Testis (tissue), 3 donors: ENCODE results near the gene FBN2. TPM values are rescaled to one million over a fixed set of nuclear protein-coding genes. Genes with fewer than 3 reads are reported as not detected.

ENCODE experiments used
- DNase-seq: peaks from one replicate; pipeline ENCODE4 v3.0.0-alpha.2; 2019
- H3K27ac ChIP-seq, 2 donors: fragments of 200-600 bp; sonication (generic); one replicate each; pipeline ENCODE4 v1.5.1; 2019
- H3K27me3 ChIP-seq: fragments of 200-600 bp; sonication (generic); one replicate; pipeline ENCODE4 v1.5.1; 2019
- H3K36me3 ChIP-seq: fragments of 200-600 bp; sonication (generic); one replicate; pipeline ENCODE4 v1.5.1; 2017; ENCODE audit warnings: low read depth; ENCODE audit errors: missing control alignments
- H3K4me1 ChIP-seq: fragments of 200-600 bp; sonication (generic); one replicate; pipeline ENCODE4 v1.5.1; 2019
- H3K4me3 ChIP-seq, 2 donors: fragments of 200-600 bp; sonication (generic); one replicate each; pipeline ENCODE4 v1.5.1; 2017 to 2019
- H3K9me3 ChIP-seq: fragments of 200-600 bp; sonication (generic); one replicate; pipeline ENCODE4 v1.5.1; 2017
- POLR2A ChIP-seq: fragments of 450-650 bp; IDR thresholded peaks from one replicate; pipeline ENCODE4 v1.6.1; 2017; ENCODE audit warnings: antibody characterized with exemption, mild to moderate bottlenecking, moderate library complexity
- WGBS, 2 donors: methylation state at CpG; one replicate each; pipeline ENCODE4 v1.1.5; 2018; 5-methylcytosine and 5-hydroxymethylcytosine counted together
- intact Hi-C: fragments of 100-400 bp; cut with DNase I; formaldehyde crosslinking; loops from one replicate; pipeline ENCODE4 v1.15.1; 2023; ENCODE audit warnings: low total_unique reads
- polyA plus RNA-seq: library from polyadenylated mRNA; stranded (reverse); fragments of 350-450 nt; fragmentation: Illumina TruSeq; extraction: RNeasy Lipid Tissue Mini Kit (QIAGEN cat#74804); gene quantifications from one replicate; pipeline ENCODE4 v1.2.3, GENCODE V29; 2014; ENCODE audit warnings: low read depth, low replicate concordance; ENCODE audit not compliant: insufficient read depth
- total RNA-seq, 2 donors: library from RNA; depleted of rRNA; stranded (reverse); fragments of >200 nt; gene quantifications; one replicate each; pipeline ENCODE4 v1.2.3, GENCODE V29; 2016
- TF ChIP-seq, protein P1 (sequence below), 3 experiments: fragments of 450-650 bp in 2 of 3; fragments of 200-600 bp in 1 of 3; sonication (generic) in 1 of 3; IDR thresholded peaks; one replicate each; pipeline ENCODE4 v1.5.1; 2016 to 2019; ENCODE audit warnings: antibody characterized with exemption in 3 of 3, mild to moderate bottlenecking in 2 of 3, moderate library complexity in 1 of 3

FBN2 gene
- total and polyA plus RNA-seq, 3 donors from 2014 or later: 13.8 to 22.4 (median 17.5) TPM

- Histone ChIP-seq H3K4me1 (peaks cover 4% of the 10 kb centered on the region), H3K27ac (no peak overlapping the region), H3K36me3 (no peaks in the 10 kb centered on the region), H3K4me3 (no peak overlapping the region), H3K27me3 (no peaks in the 10 kb centered on the region), H3K9me3 (no peaks in the 10 kb centered on the region)
- no peak for TF ChIP-seq POLR2A
- TF ChIP-seq, protein P1, sequence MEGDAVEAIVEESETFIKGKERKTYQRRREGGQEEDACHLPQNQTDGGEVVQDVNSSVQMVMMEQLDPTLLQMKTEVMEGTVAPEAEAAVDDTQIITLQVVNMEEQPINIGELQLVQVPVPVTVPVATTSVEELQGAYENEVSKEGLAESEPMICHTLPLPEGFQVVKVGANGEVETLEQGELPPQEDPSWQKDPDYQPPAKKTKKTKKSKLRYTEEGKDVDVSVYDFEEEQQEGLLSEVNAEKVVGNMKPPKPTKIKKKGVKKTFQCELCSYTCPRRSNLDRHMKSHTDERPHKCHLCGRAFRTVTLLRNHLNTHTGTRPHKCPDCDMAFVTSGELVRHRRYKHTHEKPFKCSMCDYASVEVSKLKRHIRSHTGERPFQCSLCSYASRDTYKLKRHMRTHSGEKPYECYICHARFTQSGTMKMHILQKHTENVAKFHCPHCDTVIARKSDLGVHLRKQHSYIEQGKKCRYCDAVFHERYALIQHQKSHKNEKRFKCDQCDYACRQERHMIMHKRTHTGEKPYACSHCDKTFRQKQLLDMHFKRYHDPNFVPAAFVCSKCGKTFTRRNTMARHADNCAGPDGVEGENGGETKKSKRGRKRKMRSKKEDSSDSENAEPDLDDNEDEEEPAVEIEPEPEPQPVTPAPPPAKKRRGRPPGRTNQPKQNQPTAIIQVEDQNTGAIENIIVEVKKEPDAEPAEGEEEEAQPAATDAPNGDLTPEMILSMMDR (IDR thresholded peaks at IDR 0.05): no peak
- no peak for DNase-seq
- 96 to 100% methylated on average over 2 of the region's 2 CpGs for WGBS, 2 donors
- intact Hi-C loops: no loop called here
Observed at GRCh38 chr5:128225245-128226030, 312.6 kb downstream of the FBN2 start.

DNA sequence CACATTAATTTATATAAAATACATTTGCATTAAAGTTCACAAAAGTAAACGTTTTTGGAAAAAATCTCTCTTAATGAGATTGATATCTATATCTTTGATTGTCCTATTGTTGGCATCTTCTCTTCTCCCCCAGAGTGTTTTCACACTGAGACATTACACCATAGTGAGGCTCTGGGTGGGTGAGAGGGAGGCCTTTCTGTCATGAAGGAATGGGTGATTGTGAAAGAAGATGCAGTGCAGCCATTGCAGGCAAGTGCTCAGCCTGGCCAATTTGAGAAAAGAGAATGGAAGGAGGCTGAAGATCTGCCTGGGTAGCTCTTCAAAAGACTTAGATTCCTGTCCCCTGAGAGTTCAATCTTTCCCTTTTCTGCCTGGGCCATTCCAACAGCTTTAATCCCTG, 313.7 kb downstream of the FBN2 start:
- intact Hi-C loops: no loop called here
- Histone ChIP-seq H3K27ac (no peak overlapping the region), H3K4me1 (peaks cover 4% of the 10 kb centered on the region), H3K27me3 (no peaks in the 10 kb centered on the region), H3K9me3 (no peaks in the 10 kb centered on the region), H3K36me3 (no peaks in the 10 kb centered on the region), H3K4me3 (no peak overlapping the region)
- WGBS, 2 donors: 86% methylated on average over 1 of the region's 1 CpG
- no peak for TF ChIP-seq POLR2A
- TF ChIP-seq, protein P1 (IDR thresholded peaks at IDR 0.05): no peak
- DNase-seq: no peak

DNA sequence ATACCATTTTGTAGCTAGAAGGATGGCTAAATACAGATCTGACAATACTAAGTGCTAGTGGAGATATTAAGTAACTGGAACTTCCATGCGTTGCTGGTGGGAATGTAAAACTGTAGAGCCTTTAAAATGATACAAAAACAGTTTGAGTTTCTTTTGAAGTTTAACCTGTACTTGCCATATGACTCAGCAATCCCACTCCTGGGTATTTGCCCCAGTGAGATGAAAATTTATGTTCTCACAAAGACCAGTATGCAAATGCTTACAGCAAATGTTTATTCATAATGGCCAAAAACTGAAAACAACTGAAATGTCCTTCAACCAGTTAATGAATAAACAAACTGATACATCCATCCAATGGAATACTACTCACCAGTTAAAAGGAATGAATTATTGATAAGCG, 317.2 kb downstream of the FBN2 start:
- Histone ChIP-seq H3K27ac (no peak overlapping the region), H3K27me3 (no peaks in the 10 kb centered on the region), H3K9me3 (no peaks in the 10 kb centered on the region), H3K4me3 (no peak overlapping the region), H3K36me3 (no peaks in the 10 kb centered on the region), H3K4me1 (no peaks in the 10 kb centered on the region)
- no peak for TF ChIP-seq POLR2A
- TF ChIP-seq, protein P1 (IDR thresholded peaks at IDR 0.05): no peak
- intact Hi-C loops: no loop called here
- no peak for DNase-seq
- WGBS, 2 donors: 91 to 93% methylated on average over 2 of the region's 2 CpGs

DNA sequence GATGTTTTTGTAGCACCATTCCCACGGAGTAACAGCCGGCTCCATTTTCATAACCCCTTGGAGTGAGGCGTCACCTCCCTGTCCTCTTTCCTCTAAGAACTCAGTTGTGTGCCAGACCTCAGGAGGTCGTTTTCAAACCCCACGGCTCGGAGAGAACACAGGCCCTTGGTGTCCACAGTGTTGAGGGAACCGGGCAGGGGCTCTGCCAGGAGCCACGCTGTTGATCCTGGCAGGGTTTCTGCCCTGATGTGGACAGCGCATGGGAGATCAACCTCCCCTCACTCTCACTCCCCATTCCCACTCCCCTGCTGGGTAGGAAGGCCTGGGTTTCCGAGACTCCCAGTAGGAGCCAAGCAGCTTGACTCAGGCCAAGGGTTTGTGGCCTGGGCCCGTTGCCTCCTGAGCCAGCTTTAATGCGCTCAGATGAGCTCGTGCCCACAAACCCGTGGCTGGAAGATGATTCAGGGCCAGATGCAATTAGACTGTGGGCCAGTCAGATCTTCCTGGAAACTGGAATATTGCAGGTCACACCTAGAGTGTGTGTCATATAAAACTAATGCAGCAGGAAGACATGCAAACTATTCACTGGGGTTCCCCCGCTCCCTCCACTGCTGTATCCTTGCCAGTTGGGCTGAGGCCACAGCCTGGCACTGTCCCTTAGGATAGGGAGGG, 321.0 kb downstream of the FBN2 start:
- no peaks in the 10 kb centered on the region for H3K27me3 ChIP-seq
- H3K4me1 ChIP-seq: no peaks in the 10 kb centered on the region
- DNase-seq: no peak
- intact Hi-C loops: loop anchor here (10.0 kb wide), 2 partner anchors 288 to 628 kb away; no protein-coding TSS in a partner anchor
- H3K36me3 ChIP-seq: no peaks in the 10 kb centered on the region
- no peak overlapping the region for H3K27ac ChIP-seq
- H3K9me3 ChIP-seq: no peaks in the 10 kb centered on the region
- 66 to 71% methylated on average over 9 to 15 of the region's 15 CpGs for WGBS, 2 donors
- H3K4me3 ChIP-seq: no peak overlapping the region
- no peak for TF ChIP-seq POLR2A
- TF ChIP-seq, protein P1 (IDR thresholded peaks at IDR 0.05): no peak
